H9 (cell line): ENCODE measurements around the gene ANKRD12. TPM values are rescaled to one million over a fixed set of nuclear protein-coding genes. Genes with fewer than 3 reads are reported as not detected.
A peak's percentile ranks its signal among the peaks of the same experiment; 100 is the strongest.

Experiments
- DNase-seq: peaks from one replicate; pipeline ENCODE4 v3.0.0-alpha.2; 2017
- H2AFZ ChIP-seq: one replicate; pipeline ENCODE4 v1.6.1; 2013; ENCODE audit warnings: mild to moderate bottlenecking, low read length, control low read depth, moderate library complexity
- H2AK5ac ChIP-seq: 2 replicates; pipeline ENCODE4 v1.6.1; 2013; ENCODE audit warnings: low read length, control low read depth, mixed read lengths; ENCODE audit not compliant: insufficient read length
- H2BK120ac ChIP-seq: one replicate; pipeline ENCODE4 v1.6.1; 2013; ENCODE audit warnings: low read depth, mild to moderate bottlenecking, low read length, control low read depth, inconsistent platforms; ENCODE audit not compliant: poor library complexity, severe bottlenecking
- H2BK12ac ChIP-seq: 2 replicates; pipeline ENCODE4 v1.6.1; 2013; ENCODE audit warnings: low read length, control low read depth, mixed read lengths, low read depth; ENCODE audit not compliant: insufficient read length
- H2BK15ac ChIP-seq: 2 replicates; pipeline ENCODE4 v1.6.1; 2013; ENCODE audit warnings: low read depth, low read length, control low read depth
- H2BK20ac ChIP-seq: one replicate; pipeline ENCODE4 v1.6.1; 2013; ENCODE audit warnings: low read depth, mild to moderate bottlenecking, low read length, control low read depth, inconsistent platforms; ENCODE audit not compliant: poor library complexity, severe bottlenecking
- H2BK5ac ChIP-seq: 2 replicates; pipeline ENCODE4 v1.6.1; 2013; ENCODE audit warnings: low read length, control low read depth, mixed read lengths; ENCODE audit not compliant: insufficient read length
- H3K14ac ChIP-seq: 2 replicates; pipeline ENCODE4 v1.6.1; 2013; ENCODE audit warnings: low read length, control low read depth; ENCODE audit not compliant: insufficient read depth
- H3K18ac ChIP-seq: 2 replicates; pipeline ENCODE4 v1.6.1; 2013; ENCODE audit warnings: low read depth, mild to moderate bottlenecking, mixed read lengths, low read length, control low read depth; ENCODE audit not compliant: insufficient read length
- H3K23ac ChIP-seq: 2 replicates; pipeline ENCODE4 v1.6.1; 2013; ENCODE audit warnings: low read length, control low read depth, mixed read lengths, low read depth; ENCODE audit not compliant: insufficient read length
- H3K23me2 ChIP-seq: 2 replicates; pipeline ENCODE4 v1.6.1; 2013; ENCODE audit warnings: low read depth, mild to moderate bottlenecking, mixed read lengths, low read length, control low read depth; ENCODE audit not compliant: insufficient read length, poor library complexity, severe bottlenecking
- H3K27ac ChIP-seq: 2 replicates; pipeline ENCODE4 v1.5.1; 2013; ENCODE audit warnings: low read length, control low read depth, mixed read lengths, low read depth; ENCODE audit not compliant: insufficient read length
- H3K27me3 ChIP-seq: 2 replicates; pipeline ENCODE4 v1.6.1; 2013; ENCODE audit warnings: low read length, control low read depth, inconsistent platforms; ENCODE audit not compliant: insufficient read depth
- H3K4ac ChIP-seq: 2 replicates; pipeline ENCODE4 v1.6.1; 2013; ENCODE audit warnings: low read depth, mild to moderate bottlenecking, control low read depth, inconsistent platforms, low read length, moderate library complexity
- H3K4me1 ChIP-seq: 2 replicates; pipeline ENCODE4 v1.6.1; 2013; ENCODE audit warnings: low read length, control low read depth, inconsistent platforms; ENCODE audit not compliant: insufficient read depth
- H3K4me2 ChIP-seq: 2 replicates; pipeline ENCODE4 v1.6.1; 2013; ENCODE audit warnings: low read length, control low read depth, mixed read lengths; ENCODE audit not compliant: insufficient read length, insufficient read depth
- H3K56ac ChIP-seq: 2 replicates; pipeline ENCODE4 v1.6.1; 2013; ENCODE audit warnings: low read depth, mild to moderate bottlenecking, mixed read lengths, low read length, control low read depth; ENCODE audit not compliant: insufficient read length
- H3K79me1 ChIP-seq: 2 replicates; pipeline ENCODE4 v1.6.1; 2013; ENCODE audit warnings: low read depth, mild to moderate bottlenecking, moderate library complexity, low read length, control low read depth, inconsistent platforms; ENCODE audit not compliant: insufficient read depth, poor library complexity, severe bottlenecking
- H3K79me2 ChIP-seq: 2 replicates; pipeline ENCODE4 v1.6.1; 2013; ENCODE audit warnings: low read length, control low read depth, inconsistent platforms; ENCODE audit not compliant: insufficient read depth
- H3K9ac ChIP-seq: 2 replicates; pipeline ENCODE4 v1.6.1; 2013; ENCODE audit warnings: low read length, control low read depth, mixed read lengths; ENCODE audit not compliant: insufficient read length; ENCODE audit errors: extremely low read depth
- H3K9me3 ChIP-seq: one replicate; pipeline ENCODE4 v1.6.1; 2013; ENCODE audit warnings: low read depth, low read length, inconsistent platforms; ENCODE audit not compliant: control insufficient read depth
- H3T11ph ChIP-seq: one replicate; pipeline ENCODE4 v1.6.1; 2013; ENCODE audit warnings: mild to moderate bottlenecking, low read length, control low read depth, inconsistent platforms
- H4K20me1 ChIP-seq: one replicate; pipeline ENCODE4 v1.6.1; 2013; ENCODE audit not compliant: control insufficient read depth, insufficient read length, insufficient read depth
- H4K5ac ChIP-seq: 2 replicates; pipeline ENCODE4 v1.6.1; 2013; ENCODE audit warnings: low read depth, mild to moderate bottlenecking, mixed read lengths, low read length, control low read depth; ENCODE audit not compliant: insufficient read length
- H4K8ac ChIP-seq: replicated peaks from 2 replicates; pipeline ENCODE4 v1.6.1; 2013; ENCODE audit warnings: low read length, control low read depth, mixed read lengths, low read depth; ENCODE audit not compliant: insufficient read length
- H4K91ac ChIP-seq: 2 replicates; pipeline ENCODE4 v1.6.1; 2013; ENCODE audit warnings: low read depth, mild to moderate bottlenecking, moderate library complexity, mixed read lengths, low read length, control low read depth; ENCODE audit not compliant: insufficient read length
- H3K27ac Mint-ChIP-seq, 3 experiments: 2 replicates in 2 of 3; 3 replicates in 1 of 3; pipeline ENCODE4 v1.8.0; 2020 to 2021; ENCODE audit warnings: mixed read lengths in 3 of 3, mild to moderate bottlenecking in 1 of 3, moderate library complexity in 1 of 3
- H3K27me3 Mint-ChIP-seq: 2 replicates; pipeline ENCODE4 v1.8.0; 2021; ENCODE audit warnings: low read depth, mild to moderate bottlenecking, moderate library complexity, mixed read lengths
- H3K36me3 Mint-ChIP-seq, 3 experiments: 2 replicates in 2 of 3; 3 replicates in 1 of 3; pipeline ENCODE4 v1.8.0; 2020 to 2021; ENCODE audit warnings: low read depth in 3 of 3, mixed read lengths in 3 of 3; ENCODE audit not compliant: insufficient read depth in 1 of 3
- H3K4me1 Mint-ChIP-seq, 2 experiments: 2 replicates each; pipeline ENCODE4 v1.8.0; 2020; ENCODE audit warnings: mixed read lengths in 2 of 2
- H3K4me3 Mint-ChIP-seq, 2 experiments: 2 replicates in 1 of 2; 3 replicates in 1 of 2; pipeline ENCODE4 v1.8.0; 2020 to 2021; ENCODE audit warnings: mild to moderate bottlenecking in 2 of 2, mixed read lengths in 2 of 2, moderate library complexity in 1 of 2
- H3K9me3 Mint-ChIP-seq, 2 experiments: 2 replicates in 1 of 2; 3 replicates in 1 of 2; pipeline ENCODE4 v1.8.0; 2020; ENCODE audit warnings: mild to moderate bottlenecking in 2 of 2, mixed read lengths in 2 of 2, moderate library complexity in 1 of 2
- CTCF ChIP-seq: fragments of 200-600 bp; sonication (generic); conservative IDR thresholded peaks from 3 replicates; pipeline ENCODE4 v1.8.0; 2021; ENCODE audit warnings: antibody characterized with exemption, mild to moderate bottlenecking
- WGBS: extraction: QIAGEN DNeasy Blood & Tissue Kit; methylation state at CpG from one replicate; pipeline ENCODE4 v1.1.7; 2013; ENCODE audit warnings: missing lambda C conversion rate, low lambda C conversion rate, mixed read lengths; ENCODE audit not compliant: insufficient read length; ENCODE audit errors: extremely low coverage; 5-methylcytosine and 5-hydroxymethylcytosine counted together
- total RNA-seq: library from RNA; stranded (reverse); gene quantifications from 2 replicates; pipeline ENCODE4 v1.2.1, GENCODE V29; 2021

Gene ANKRD12
- total RNA-seq, 1 experiment from 2014 or later: 38.9 TPM

- Histone ChIP-seq H3K27me3 (no peaks in the 10 kb centered on the region), H2BK120ac (no peak overlapping the region), H4K8ac (no peak overlapping the region), H2BK12ac (no peak overlapping the region), H3K79me1 (no peaks in the 10 kb centered on the region), H2BK5ac (no peak overlapping the region), H3K56ac (no peak overlapping the region), H4K91ac (no peak overlapping the region), H3K4me2 (no peak overlapping the region), H3K9me3 (no peaks in the 10 kb centered on the region), H2BK15ac (no peak overlapping the region), H3K23ac (no peak overlapping the region), H3K4me1 (peaks cover 3% of the 10 kb centered on the region), H3K18ac (no peak overlapping the region), H2BK20ac (no peak overlapping the region), H2AK5ac (no peak overlapping the region), H3K9ac (no peak overlapping the region), H3K23me2 (no peaks in the 10 kb centered on the region), H3K14ac (no peak overlapping the region), H2AFZ (no peak overlapping the region), H4K20me1 (no peaks in the 10 kb centered on the region), H3T11ph (no peak overlapping the region), H3K79me2 (no peaks in the 10 kb centered on the region), H3K27ac (no peak overlapping the region), H4K5ac (no peak overlapping the region), H3K4ac (no peak overlapping the region)
- Mint-ChIP-seq H3K4me3 (no peak overlapping the region), H3K27ac (no peak overlapping the region), H3K4me1 (peaks cover 16 to 18% of the 10 kb centered on the region in 2 experiments), H3K36me3 (no peaks in the 10 kb centered on the region; a peak in 2 of 7 replicates), H3K27me3 (no peaks in the 10 kb centered on the region), H3K9me3 (no peaks in the 10 kb centered on the region)
- WGBS: no CpG with 5 or more reads among the region's 5 CpGs
- TF ChIP-seq CTCF: 0 out of 3 replicates have a peak, but pooled peaks have one; percentile 29
- DNase-seq: no peak
These were observed 68.1 kb downstream of the ANKRD12 start for GRCh38 chr18:9204659-9205058.
